ENCODE data around the gene SMARCA1.

- TF ChIP-seq, protein P1, sequence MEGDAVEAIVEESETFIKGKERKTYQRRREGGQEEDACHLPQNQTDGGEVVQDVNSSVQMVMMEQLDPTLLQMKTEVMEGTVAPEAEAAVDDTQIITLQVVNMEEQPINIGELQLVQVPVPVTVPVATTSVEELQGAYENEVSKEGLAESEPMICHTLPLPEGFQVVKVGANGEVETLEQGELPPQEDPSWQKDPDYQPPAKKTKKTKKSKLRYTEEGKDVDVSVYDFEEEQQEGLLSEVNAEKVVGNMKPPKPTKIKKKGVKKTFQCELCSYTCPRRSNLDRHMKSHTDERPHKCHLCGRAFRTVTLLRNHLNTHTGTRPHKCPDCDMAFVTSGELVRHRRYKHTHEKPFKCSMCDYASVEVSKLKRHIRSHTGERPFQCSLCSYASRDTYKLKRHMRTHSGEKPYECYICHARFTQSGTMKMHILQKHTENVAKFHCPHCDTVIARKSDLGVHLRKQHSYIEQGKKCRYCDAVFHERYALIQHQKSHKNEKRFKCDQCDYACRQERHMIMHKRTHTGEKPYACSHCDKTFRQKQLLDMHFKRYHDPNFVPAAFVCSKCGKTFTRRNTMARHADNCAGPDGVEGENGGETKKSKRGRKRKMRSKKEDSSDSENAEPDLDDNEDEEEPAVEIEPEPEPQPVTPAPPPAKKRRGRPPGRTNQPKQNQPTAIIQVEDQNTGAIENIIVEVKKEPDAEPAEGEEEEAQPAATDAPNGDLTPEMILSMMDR (IDR thresholded peaks at IDR 0.05): no peak
- TF ChIP-seq EP300 (IDR thresholded peaks at IDR 0.05): no peak
Observed at GRCh38 chrX:129490330-129490729, 33.0 kb downstream of the SMARCA1 start.

Measured in stomach (tissue), 4 donors.